Tibial nerve (tissue), 4 donors: ENCODE data around the gene GRPEL1. TPM values are rescaled to one million over a fixed set of nuclear protein-coding genes. Genes with fewer than 3 reads are reported as not detected.

Experiments
- DNase-seq, 2 donors: peaks; one replicate each; pipeline ENCODE4 v3.0.0-alpha.2; 2019; ENCODE audit warnings: low spot score in 2 of 2
- H3K27ac ChIP-seq, 4 donors: fragments of 200-600 bp; sonication (generic) in 3 of 4; one replicate each; pipeline ENCODE4 v1.5.1; 2017 to 2019; ENCODE audit warnings: mild to moderate bottlenecking in 1 of 4
- H3K27me3 ChIP-seq, 2 donors: fragments of 200-600 bp; sonication (generic) in 1 of 2; one replicate each; pipeline versions ENCODE4 v1.5.1 to v1.6.0; 2017 to 2019
- H3K36me3 ChIP-seq, 3 donors: fragments of 200-600 bp; sonication (generic); one replicate each; pipeline ENCODE4 v1.5.1; 2018 to 2019
- H3K4me1 ChIP-seq, 4 donors: fragments of 200-600 bp; sonication (generic) in 3 of 4; one replicate each; pipeline ENCODE4 v1.5.1; 2017 to 2019
- H3K4me3 ChIP-seq, 4 donors: fragments of 200-600 bp; sonication (generic) in 3 of 4; one replicate each; pipeline ENCODE4 v1.5.1; 2017 to 2019; ENCODE audit warnings: mild to moderate bottlenecking in 1 of 4, moderate library complexity in 1 of 4
- H3K9me3 ChIP-seq, 4 donors: fragments of 200-600 bp; sonication (generic) in 3 of 4; one replicate each; pipeline ENCODE4 v1.5.1; 2017 to 2019
- EP300 ChIP-seq, 2 donors: sonication (generic); formaldehyde crosslinking; IDR thresholded peaks; one replicate each; pipeline ENCODE4 v1.6.1; 2017; ENCODE audit warnings: antibody characterized with exemption in 2 of 2, mild to moderate bottlenecking in 1 of 2
- POLR2A ChIP-seq, 2 donors: fragments of 450-650 bp; IDR thresholded peaks; one replicate each; pipeline ENCODE4 v1.6.1; 2017; ENCODE audit warnings: antibody characterized with exemption in 2 of 2, mild to moderate bottlenecking in 2 of 2, moderate library complexity in 2 of 2
- WGBS, 2 donors: methylation state at CpG; one replicate each; pipeline ENCODE4 v1.1.5; 2018; 5-methylcytosine and 5-hydroxymethylcytosine counted together
- total RNA-seq, 4 donors: library from RNA; depleted of rRNA; stranded (reverse); fragments of >200 nt; gene quantifications; one replicate each; pipeline ENCODE4 v1.1.0, GENCODE V29; 2016
- TF ChIP-seq, protein P1 (sequence below), 5 experiments: fragments of 200-600 bp in 3 of 5; fragments of 450-650 bp in 2 of 5; sonication (generic) in 3 of 5; IDR thresholded peaks; one replicate each; pipeline ENCODE4 v1.5.1; 2016 to 2019; ENCODE audit warnings: antibody characterized with exemption in 5 of 5, mild to moderate bottlenecking in 3 of 5, moderate library complexity in 2 of 5

The GRPEL1 gene
- total RNA-seq, 4 donors from 2014 or later = 11.1 to 13.6 (median 13.3) TPM

DNA sequence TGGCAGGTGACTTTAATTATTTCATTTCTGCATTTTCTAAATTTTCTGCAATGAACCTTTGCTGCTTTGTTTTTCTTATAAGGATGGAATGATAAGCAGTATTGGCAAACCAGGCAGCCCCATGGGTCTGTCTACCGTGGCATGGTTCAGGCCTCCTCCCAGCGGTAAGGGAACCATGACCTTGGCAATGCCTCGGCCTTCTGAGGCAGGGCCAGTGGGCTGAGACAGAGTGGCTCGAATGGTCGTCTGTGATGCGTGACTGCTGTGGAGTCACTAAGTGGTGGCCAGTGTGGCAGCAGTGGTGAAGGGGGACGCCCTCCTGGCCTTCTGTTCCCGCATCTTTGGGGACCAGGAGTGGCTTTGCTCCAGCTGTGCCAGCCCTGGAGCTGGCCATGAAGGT lies 43.6 kb upstream of the GRPEL1 start:
- no peaks in the 10 kb centered on the region for H3K36me3 ChIP-seq
- H3K27ac ChIP-seq = no peak overlapping the region
- TF ChIP-seq, protein P1, sequence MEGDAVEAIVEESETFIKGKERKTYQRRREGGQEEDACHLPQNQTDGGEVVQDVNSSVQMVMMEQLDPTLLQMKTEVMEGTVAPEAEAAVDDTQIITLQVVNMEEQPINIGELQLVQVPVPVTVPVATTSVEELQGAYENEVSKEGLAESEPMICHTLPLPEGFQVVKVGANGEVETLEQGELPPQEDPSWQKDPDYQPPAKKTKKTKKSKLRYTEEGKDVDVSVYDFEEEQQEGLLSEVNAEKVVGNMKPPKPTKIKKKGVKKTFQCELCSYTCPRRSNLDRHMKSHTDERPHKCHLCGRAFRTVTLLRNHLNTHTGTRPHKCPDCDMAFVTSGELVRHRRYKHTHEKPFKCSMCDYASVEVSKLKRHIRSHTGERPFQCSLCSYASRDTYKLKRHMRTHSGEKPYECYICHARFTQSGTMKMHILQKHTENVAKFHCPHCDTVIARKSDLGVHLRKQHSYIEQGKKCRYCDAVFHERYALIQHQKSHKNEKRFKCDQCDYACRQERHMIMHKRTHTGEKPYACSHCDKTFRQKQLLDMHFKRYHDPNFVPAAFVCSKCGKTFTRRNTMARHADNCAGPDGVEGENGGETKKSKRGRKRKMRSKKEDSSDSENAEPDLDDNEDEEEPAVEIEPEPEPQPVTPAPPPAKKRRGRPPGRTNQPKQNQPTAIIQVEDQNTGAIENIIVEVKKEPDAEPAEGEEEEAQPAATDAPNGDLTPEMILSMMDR (IDR thresholded peaks at IDR 0.05) = no peak
- TF ChIP-seq EP300 (IDR thresholded peaks at IDR 0.05) (no peak), POLR2A (IDR thresholded peaks at IDR 0.05) (no peak)
- no peaks in the 10 kb centered on the region for H3K9me3 ChIP-seq
- no peaks in the 10 kb centered on the region for H3K4me1 ChIP-seq
- no peak for DNase-seq
- H3K4me3 ChIP-seq = no peak overlapping the region
- WGBS, 2 donors = 91 to 93% methylated on average over 8 of the region's 8 CpGs
- no peaks in the 10 kb centered on the region for H3K27me3 ChIP-seq

DNA sequence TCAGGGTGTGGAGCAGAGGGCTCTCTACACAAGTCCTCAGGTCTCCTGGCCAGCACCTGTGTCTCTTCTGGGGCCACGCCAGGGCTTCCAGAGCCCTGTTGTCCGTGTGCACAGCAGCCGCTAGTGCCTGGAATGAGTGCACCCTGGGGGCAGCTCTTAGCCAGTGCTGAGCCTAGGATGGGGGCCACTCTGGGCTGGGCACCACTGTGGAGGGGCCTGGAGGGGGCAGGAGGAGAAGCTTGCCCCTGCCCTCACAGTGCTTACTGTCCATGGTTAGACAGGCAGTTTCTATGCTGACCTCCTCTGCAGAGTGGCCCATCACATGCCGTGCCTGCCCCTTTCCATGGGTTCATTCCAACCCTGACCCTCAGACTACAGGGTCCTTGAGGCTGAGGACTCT lies 42.7 kb upstream of the GRPEL1 start:
- no peaks in the 10 kb centered on the region for H3K36me3 ChIP-seq
- WGBS, 2 donors = 85 to 97% methylated on average over 3 to 4 of the region's 4 CpGs
- H3K4me1 ChIP-seq = no peaks in the 10 kb centered on the region
- no peak overlapping the region for H3K27ac ChIP-seq
- H3K27me3 ChIP-seq = no peaks in the 10 kb centered on the region
- no peak for DNase-seq
- TF ChIP-seq POLR2A (IDR thresholded peaks at IDR 0.05) = no peak
- TF ChIP-seq, protein P1 (IDR thresholded peaks at IDR 0.05) = no peak
- no peak for TF ChIP-seq EP300 (IDR thresholded peaks at IDR 0.05)
- H3K9me3 ChIP-seq = no peaks in the 10 kb centered on the region
- H3K4me3 ChIP-seq = no peak overlapping the region

DNA sequence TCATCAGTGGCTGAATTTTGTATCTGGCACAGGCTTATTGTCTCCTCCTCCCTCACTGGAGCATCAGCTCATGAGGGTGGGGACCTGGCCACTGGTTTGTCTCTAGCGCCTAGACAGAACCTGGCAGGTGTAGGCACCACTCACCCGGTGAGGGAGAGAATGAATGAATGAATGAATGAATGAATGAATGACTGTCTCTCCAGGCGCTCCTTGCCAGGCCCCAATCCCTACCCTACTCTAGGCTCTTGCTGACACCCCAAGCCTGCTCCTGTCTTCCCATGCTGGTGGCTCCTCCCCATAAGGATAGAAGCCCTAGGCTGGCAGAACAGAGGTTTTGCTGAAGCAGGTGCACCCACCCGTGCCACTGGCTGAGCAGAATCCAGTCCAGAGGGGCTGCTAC lies 41.3 kb upstream of the GRPEL1 start:
- no peak for DNase-seq
- H3K4me1 ChIP-seq = peaks cover 0 to 1% (median 0%) of the 10 kb centered on the region in 4 donors
- WGBS, 2 donors = 88 to 90% methylated on average over 4 of the region's 4 CpGs
- no peaks in the 10 kb centered on the region for H3K36me3 ChIP-seq
- TF ChIP-seq, protein P1 (IDR thresholded peaks at IDR 0.05) = no peak
- TF ChIP-seq POLR2A (IDR thresholded peaks at IDR 0.05) (no peak), EP300 (IDR thresholded peaks at IDR 0.05) (no peak)
- no peaks in the 10 kb centered on the region for H3K27me3 ChIP-seq
- H3K4me3 ChIP-seq = no peak overlapping the region
- no peaks in the 10 kb centered on the region for H3K9me3 ChIP-seq
- H3K27ac ChIP-seq = no peak overlapping the region

DNA sequence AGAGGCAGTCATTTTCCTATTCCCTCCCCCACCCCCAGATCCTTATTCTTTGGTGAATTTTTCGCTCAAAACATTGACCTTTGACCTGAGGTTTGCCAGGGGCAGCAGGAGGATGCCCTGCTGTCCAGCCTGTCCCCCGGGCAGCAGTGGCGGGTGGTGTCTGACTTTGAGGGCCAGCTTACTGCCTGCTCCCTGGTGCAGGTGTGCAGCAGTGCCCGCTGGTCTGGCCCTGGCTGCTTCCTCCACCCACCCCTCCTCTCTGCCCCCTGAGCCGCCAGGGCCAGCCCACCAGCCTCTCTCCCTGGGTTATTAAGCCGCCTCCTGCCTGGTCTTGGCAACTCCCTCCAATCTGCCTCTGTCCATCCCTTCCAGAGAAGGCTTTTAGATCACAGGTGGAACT lies 40.8 kb upstream of the GRPEL1 start:
- no peaks in the 10 kb centered on the region for H3K27me3 ChIP-seq
- peaks cover 0 to 6% (median 0%) of the 10 kb centered on the region in 4 donors for H3K4me1 ChIP-seq
- H3K9me3 ChIP-seq = no peaks in the 10 kb centered on the region
- no peak overlapping the region for H3K4me3 ChIP-seq
- DNase-seq = no peak
- WGBS, 2 donors = 82% methylated on average over 6 of the region's 6 CpGs
- H3K36me3 ChIP-seq = no peaks in the 10 kb centered on the region
- TF ChIP-seq POLR2A (IDR thresholded peaks at IDR 0.05) = no peak
- H3K27ac ChIP-seq = no peak overlapping the region

DNA sequence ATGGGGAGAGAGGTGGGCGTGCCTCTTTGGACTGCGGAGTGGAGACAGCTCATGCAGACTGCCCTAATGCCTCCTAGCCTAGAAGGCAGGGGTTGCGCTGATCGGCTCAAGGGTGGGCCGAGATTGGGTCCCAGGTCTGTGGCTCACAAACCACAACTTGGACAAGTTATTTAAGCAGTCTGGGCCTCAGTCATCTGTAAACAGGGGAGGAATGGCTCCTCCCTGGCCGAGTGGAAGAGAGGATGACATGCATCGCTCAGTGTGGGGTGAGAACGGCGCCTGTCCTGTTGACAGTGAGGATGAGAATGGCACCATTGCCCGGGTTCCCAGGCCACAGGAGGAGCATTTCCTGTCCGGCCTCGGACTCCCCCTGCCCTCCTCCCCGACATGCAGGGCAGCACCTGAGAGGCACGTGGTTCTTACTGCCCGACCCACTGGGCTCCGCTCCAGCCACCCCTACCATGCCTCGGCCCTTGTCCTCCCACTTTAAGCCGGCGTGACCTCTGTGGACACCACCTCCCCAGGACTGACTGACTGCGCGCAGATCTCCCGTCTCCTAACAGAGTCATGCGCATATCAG lies 40.3 kb upstream of the GRPEL1 start:
- TF ChIP-seq EP300 (IDR thresholded peaks at IDR 0.05) (no peak), POLR2A (IDR thresholded peaks at IDR 0.05) (no peak)
- TF ChIP-seq, protein P1 (IDR thresholded peaks at IDR 0.05) = no peak
- no peaks in the 10 kb centered on the region for H3K36me3 ChIP-seq
- no peak for DNase-seq
- H3K27me3 ChIP-seq = no peaks in the 10 kb centered on the region
- H3K4me3 ChIP-seq = no peak overlapping the region
- H3K9me3 ChIP-seq = no peaks in the 10 kb centered on the region
- H3K4me1 ChIP-seq = peaks cover 0 to 12% (median 0%) of the 10 kb centered on the region in 4 donors
- WGBS, 2 donors = 86 to 91% methylated on average over 22 to 23 of the region's 23 CpGs
- no peak overlapping the region for H3K27ac ChIP-seq
